Measurements from ENCODE around the gene GRIK3.

The GRIK3 gene

GRCh38 chr1:37068260-37068659 lies 33.9 kb upstream of the GRIK3 start:
- no peak for TF ChIP-seq SP1 (IDR thresholded peaks at IDR 0.05)
- TF ChIP-seq HDGF (IDR thresholded peaks at IDR 0.05; ENCODE audit: borderline replicate concordance): no peak
- TF ChIP-seq NFRKB (IDR thresholded peaks at IDR 0.05): no peak
- TF ChIP-seq L3MBTL2 (conservative IDR thresholded peaks at IDR 0.05): no peak
- TF ChIP-seq PKNOX1 (IDR thresholded peaks at IDR 0.05): no peak
- TF ChIP-seq CTBP1 (IDR thresholded peaks at IDR 0.05; ENCODE audit: borderline replicate concordance): no peak
- no peak for TF ChIP-seq SUZ12 (IDR thresholded peaks at IDR 0.05)
- TF ChIP-seq ARNT (IDR thresholded peaks at IDR 0.05): no peak
- no peak for TF ChIP-seq ELF4 (IDR thresholded peaks at IDR 0.05)
- TF ChIP-seq LEF1 (IDR thresholded peaks at IDR 0.05; ENCODE audit: borderline replicate concordance): no peak
- TF ChIP-seq TARDBP (IDR thresholded peaks at IDR 0.05): no peak
- no peak for TF ChIP-seq FOXK2 (IDR thresholded peaks at IDR 0.05)
- no peak for TF ChIP-seq ZNF384 (IDR thresholded peaks at IDR 0.05)
- TF ChIP-seq FOXM1 (IDR thresholded peaks at IDR 0.05; ENCODE audit: borderline replicate concordance): no peak
- no peak for TF ChIP-seq BHLHE40 (IDR thresholded peaks at IDR 0.05; ENCODE audit: borderline replicate concordance)
- no peak for TF ChIP-seq FOXA1 (IDR thresholded peaks at IDR 0.05)
- ChIA-PET CTCF (no interaction called here), POLR2A (no interaction called here)
- no peak for DNase-seq (ENCODE audit: extremely low spot score)

- TF ChIP-seq ZNF384 (IDR thresholded peaks at IDR 0.05) (no peak), ELF4 (IDR thresholded peaks at IDR 0.05) (no peak), ARNT (IDR thresholded peaks at IDR 0.05) (no peak), FOXK2 (IDR thresholded peaks at IDR 0.05) (no peak), CTBP1 (IDR thresholded peaks at IDR 0.05; ENCODE audit: borderline replicate concordance) (no peak), SUZ12 (IDR thresholded peaks at IDR 0.05) (no peak), LEF1 (IDR thresholded peaks at IDR 0.05; ENCODE audit: borderline replicate concordance) (no peak), FOXA1 (IDR thresholded peaks at IDR 0.05) (no peak), HDGF (IDR thresholded peaks at IDR 0.05; ENCODE audit: borderline replicate concordance) (no peak), L3MBTL2 (conservative IDR thresholded peaks at IDR 0.05) (no peak), PKNOX1 (IDR thresholded peaks at IDR 0.05) (no peak), FOXM1 (IDR thresholded peaks at IDR 0.05; ENCODE audit: borderline replicate concordance) (no peak)
- CTCF ChIA-PET: no interaction called here
- POLR2A ChIA-PET: no interaction called here
- DNase-seq (ENCODE audit: extremely low spot score): no peak
Measured at GRCh38 chr1:37064039-37064438, 29.7 kb upstream of the GRIK3 start.

- POLR2A ChIA-PET: no interaction called here
- TF ChIP-seq CTBP1 (IDR thresholded peaks at IDR 0.05; ENCODE audit: borderline replicate concordance) (no peak), LEF1 (IDR thresholded peaks at IDR 0.05; ENCODE audit: borderline replicate concordance) (no peak), SUZ12 (IDR thresholded peaks at IDR 0.05) (no peak), L3MBTL2 (conservative IDR thresholded peaks at IDR 0.05) (no peak), ELF4 (IDR thresholded peaks at IDR 0.05) (no peak), FOXM1 (IDR thresholded peaks at IDR 0.05; ENCODE audit: borderline replicate concordance) (no peak), HDGF (IDR thresholded peaks at IDR 0.05; ENCODE audit: borderline replicate concordance) (no peak), FOXA1 (IDR thresholded peaks at IDR 0.05) (no peak), TARDBP (IDR thresholded peaks at IDR 0.05) (no peak), ZNF384 (IDR thresholded peaks at IDR 0.05) (no peak), ARNT (IDR thresholded peaks at IDR 0.05) (no peak), PKNOX1 (IDR thresholded peaks at IDR 0.05) (no peak), FOXK2 (IDR thresholded peaks at IDR 0.05) (no peak), NFRKB (IDR thresholded peaks at IDR 0.05) (no peak), BHLHE40 (IDR thresholded peaks at IDR 0.05; ENCODE audit: borderline replicate concordance) (no peak), SP1 (IDR thresholded peaks at IDR 0.05) (no peak)
- CTCF ChIA-PET: no interaction called here
- DNase-seq (ENCODE audit: extremely low spot score): no peak
Measured at GRCh38 chr1:37059346-37059745, 25.0 kb upstream of the GRIK3 start.

- CTCF ChIA-PET: no interaction called here
- TF ChIP-seq PKNOX1 (IDR thresholded peaks at IDR 0.05) (no peak), SP1 (IDR thresholded peaks at IDR 0.05) (no peak), FOXM1 (IDR thresholded peaks at IDR 0.05; ENCODE audit: borderline replicate concordance) (no peak), HDGF (IDR thresholded peaks at IDR 0.05; ENCODE audit: borderline replicate concordance) (no peak), ELF4 (IDR thresholded peaks at IDR 0.05) (no peak), NFRKB (IDR thresholded peaks at IDR 0.05) (no peak), LEF1 (IDR thresholded peaks at IDR 0.05; ENCODE audit: borderline replicate concordance) (no peak), FOXK2 (IDR thresholded peaks at IDR 0.05) (no peak), BHLHE40 (IDR thresholded peaks at IDR 0.05; ENCODE audit: borderline replicate concordance) (no peak), FOXA1 (IDR thresholded peaks at IDR 0.05) (no peak), ARNT (IDR thresholded peaks at IDR 0.05) (no peak)
- no peak for DNase-seq (ENCODE audit: extremely low spot score)
- POLR2A ChIA-PET: no interaction called here
Measured at GRCh38 chr1:37058424-37058988, 24.2 kb upstream of the GRIK3 start.

GRCh38 chr1:37056325-37056724 lies 22.0 kb upstream of the GRIK3 start:
- POLR2A ChIA-PET: no interaction called here

More at GRCh38 chr1:37056325-37056724, 22.0 kb upstream of the GRIK3 start:
- TF ChIP-seq CTBP1 (IDR thresholded peaks at IDR 0.05; ENCODE audit: borderline replicate concordance) (no peak), ARNT (IDR thresholded peaks at IDR 0.05) (no peak), SUZ12 (IDR thresholded peaks at IDR 0.05) (no peak), ZNF384 (IDR thresholded peaks at IDR 0.05) (no peak), BHLHE40 (IDR thresholded peaks at IDR 0.05; ENCODE audit: borderline replicate concordance) (no peak), FOXM1 (IDR thresholded peaks at IDR 0.05; ENCODE audit: borderline replicate concordance) (no peak), ELF4 (IDR thresholded peaks at IDR 0.05) (no peak), SP1 (IDR thresholded peaks at IDR 0.05) (no peak), FOXK2 (IDR thresholded peaks at IDR 0.05) (no peak)
- no peak for DNase-seq (ENCODE audit: extremely low spot score)
- CTCF ChIA-PET: no interaction called here

Measured in HEK293T (cell line).